Activated naive CD4-positive, alpha-beta T cell treated with anti-CD3 and anti-CD28 coated beads, Interleukin-2, amount 10 ng/mL, durations not matched to agents 7 days and 5 days (primary cell): Measurements from ENCODE around the gene GRID2IP.
"Not testable (repeated sequence)": the region's sequence is repeated elsewhere in the genome, so short reads cannot be mapped to it uniquely, and the experiment has no call there.

Experiments
- CTCF ChIA-PET: fragments of 350-600 bp; sonication (Branson Sonifier 250); formaldehyde crosslinking; loops from one replicate; lab custom pipeline; 2021; ENCODE audit warnings: antibody characterized with exemption; lab: Charles Lee
- DNase-seq: peaks from one replicate; pipeline ENCODE4 v3.0.0-alpha.2; 2020
- H3K27ac Mint-ChIP-seq: one replicate; pipeline ENCODE4 v1.8.0; 2021; ENCODE audit warnings: mild to moderate bottlenecking, moderate library complexity, mixed read lengths
- H3K27me3 Mint-ChIP-seq: one replicate; pipeline ENCODE4 v1.8.0; 2021; ENCODE audit warnings: mild to moderate bottlenecking, mixed read lengths
- H3K36me3 Mint-ChIP-seq: one replicate; pipeline ENCODE4 v1.8.0; 2021; ENCODE audit warnings: mixed read lengths
- H3K4me1 Mint-ChIP-seq: one replicate; pipeline ENCODE4 v1.8.0; 2021; ENCODE audit warnings: mixed read lengths
- H3K4me3 Mint-ChIP-seq: one replicate; pipeline ENCODE4 v1.8.0; 2021; ENCODE audit warnings: mild to moderate bottlenecking, moderate library complexity, mixed read lengths
- H3K9me3 Mint-ChIP-seq: one replicate; pipeline ENCODE4 v1.8.0; 2021; ENCODE audit warnings: mixed read lengths

Gene GRID2IP

DNA sequence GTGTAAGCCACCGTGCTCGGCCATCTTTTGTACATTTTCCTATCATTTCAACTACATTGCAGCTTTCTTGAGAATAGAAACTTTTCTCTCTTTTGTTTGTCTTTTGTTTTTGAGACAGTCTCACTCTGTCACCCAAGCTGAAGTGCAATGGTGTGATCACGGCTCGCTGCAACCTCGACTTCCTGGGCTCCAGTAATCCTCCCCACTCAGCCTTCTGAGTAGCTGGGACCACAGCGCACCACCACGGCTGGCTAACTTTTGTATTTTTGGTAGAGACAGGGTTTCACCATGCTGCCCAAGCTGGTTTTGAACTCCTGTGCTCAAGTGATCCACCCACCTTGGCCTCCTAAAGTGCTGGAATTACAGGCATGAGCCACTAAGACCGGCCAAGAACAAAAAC lies 72.2 kb downstream of the GRID2IP start:
- Mint-ChIP-seq H3K9me3 (no peaks in the 10 kb centered on the region), H3K27me3 (no peaks in the 10 kb centered on the region), H3K27ac (peak overlapping the region; percentile 88), H3K4me3 (peak overlapping the region; percentile 43), H3K4me1 (peaks cover 68% of the 10 kb centered on the region), H3K36me3 (peaks cover 18% of the 10 kb centered on the region)
- peak; percentile 52 for DNase-seq
- CTCF ChIA-PET: interaction anchor here (0.8 to 1.7 kb wide), 4 partner anchors 10 to 622 kb away, joined by 3 to 6 read pairs (median 3); no protein-coding TSS in a partner anchor

DNA sequence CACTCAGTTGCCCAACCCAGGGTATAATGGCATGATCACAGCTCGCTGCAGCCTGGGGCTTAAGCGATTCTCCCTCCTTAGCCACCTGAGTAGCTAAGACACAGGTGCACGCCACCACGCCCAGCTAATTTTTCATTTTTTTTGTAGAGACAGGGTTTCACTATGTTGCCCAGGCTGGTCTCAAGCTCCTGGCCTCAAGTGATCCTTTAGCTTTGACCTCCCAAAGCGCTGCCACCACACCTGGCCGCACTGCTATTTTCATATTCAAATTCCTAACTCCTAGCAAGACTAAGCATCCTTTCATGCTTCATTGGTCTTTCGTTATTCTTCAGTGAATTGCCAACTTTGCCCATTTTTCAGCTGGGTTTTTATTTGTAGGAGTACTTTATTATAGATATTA lies 73.1 kb downstream of the GRID2IP start:
- Mint-ChIP-seq H3K27me3 (no peaks in the 10 kb centered on the region), H3K9me3 (no peaks in the 10 kb centered on the region), H3K36me3 (peaks cover 19% of the 10 kb centered on the region), H3K27ac (no peak overlapping the region), H3K4me3 (no peak overlapping the region), H3K4me1 (peaks cover 68% of the 10 kb centered on the region)
- CTCF ChIA-PET: interaction anchor here (0.8 to 1.0 kb wide), 2 partner anchors 12 to 621 kb away, joined by 3 read pairs; no protein-coding TSS in a partner anchor
- no peak for DNase-seq

DNA sequence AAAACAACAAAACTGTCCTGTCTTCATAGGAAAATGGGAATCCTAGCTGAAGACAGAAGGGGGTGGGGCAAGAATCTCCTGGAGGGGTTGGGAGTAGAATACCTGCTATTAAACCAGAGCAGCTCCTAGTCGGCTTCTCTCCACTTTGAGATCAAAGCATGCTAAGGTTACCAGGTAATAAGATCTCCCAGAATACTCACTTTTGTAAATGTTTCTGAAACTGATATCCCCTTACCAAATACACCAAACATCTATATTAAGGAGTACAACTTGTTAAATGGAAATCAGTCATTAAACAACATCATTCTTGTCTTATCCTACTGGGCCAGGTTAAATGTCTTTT lies 74.0 kb downstream of the GRID2IP start:
- Mint-ChIP-seq H3K27ac (peak overlapping the region; percentile 0), H3K9me3 (no peaks in the 10 kb centered on the region), H3K4me3 (no peak overlapping the region), H3K36me3 (peaks cover 18% of the 10 kb centered on the region), H3K27me3 (no peaks in the 10 kb centered on the region), H3K4me1 (peaks cover 60% of the 10 kb centered on the region)
- CTCF ChIA-PET: no interaction called here
- no peak for DNase-seq

DNA sequence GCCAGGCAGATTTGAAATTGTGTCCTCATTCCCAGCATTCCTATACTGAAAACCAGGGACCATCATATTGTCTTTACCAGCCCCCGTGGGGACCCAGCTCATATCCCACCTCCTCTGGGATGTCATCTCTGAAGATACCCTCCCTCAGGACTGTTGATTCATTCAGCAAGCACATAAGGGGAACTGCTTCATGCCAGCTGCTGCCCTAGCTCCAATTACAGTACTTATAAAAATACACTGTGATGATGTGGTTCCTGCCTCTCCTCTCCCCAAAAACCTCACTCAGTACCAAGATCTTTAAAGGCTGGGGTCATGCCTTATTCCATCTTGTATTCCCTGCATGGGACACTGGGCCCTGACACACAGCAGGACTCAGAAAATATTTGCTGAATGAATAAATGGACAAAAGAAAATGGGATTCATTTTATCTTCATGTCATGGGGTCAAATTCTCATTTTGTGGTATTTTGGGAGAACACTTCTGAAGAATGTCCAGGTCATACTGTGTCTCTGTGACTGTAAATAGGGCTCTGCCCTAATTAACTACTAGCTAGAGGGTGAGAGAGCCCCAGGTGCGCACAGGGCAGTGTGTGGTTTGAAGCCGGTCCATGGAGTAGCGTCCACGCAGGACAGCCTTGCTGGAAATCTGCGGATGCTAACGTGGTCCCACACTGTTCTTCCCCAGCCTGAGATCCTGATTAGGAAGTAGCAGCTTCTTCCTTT lies 74.5 kb downstream of the GRID2IP start:
- peak overlapping the region; percentile 69 for H3K27ac Mint-ChIP-seq
- no peak for DNase-seq
- H3K4me3 Mint-ChIP-seq: no peak overlapping the region
- H3K9me3 Mint-ChIP-seq: no peaks in the 10 kb centered on the region
- peaks cover 21% of the 10 kb centered on the region for H3K36me3 Mint-ChIP-seq
- CTCF ChIA-PET: interaction anchor here (1.3 kb wide), 1 partner anchor 19 kb away, joined by 5 read pairs; no protein-coding TSS in a partner anchor
- peaks cover 56% of the 10 kb centered on the region for H3K4me1 Mint-ChIP-seq
- H3K27me3 Mint-ChIP-seq: no peaks in the 10 kb centered on the region

DNA sequence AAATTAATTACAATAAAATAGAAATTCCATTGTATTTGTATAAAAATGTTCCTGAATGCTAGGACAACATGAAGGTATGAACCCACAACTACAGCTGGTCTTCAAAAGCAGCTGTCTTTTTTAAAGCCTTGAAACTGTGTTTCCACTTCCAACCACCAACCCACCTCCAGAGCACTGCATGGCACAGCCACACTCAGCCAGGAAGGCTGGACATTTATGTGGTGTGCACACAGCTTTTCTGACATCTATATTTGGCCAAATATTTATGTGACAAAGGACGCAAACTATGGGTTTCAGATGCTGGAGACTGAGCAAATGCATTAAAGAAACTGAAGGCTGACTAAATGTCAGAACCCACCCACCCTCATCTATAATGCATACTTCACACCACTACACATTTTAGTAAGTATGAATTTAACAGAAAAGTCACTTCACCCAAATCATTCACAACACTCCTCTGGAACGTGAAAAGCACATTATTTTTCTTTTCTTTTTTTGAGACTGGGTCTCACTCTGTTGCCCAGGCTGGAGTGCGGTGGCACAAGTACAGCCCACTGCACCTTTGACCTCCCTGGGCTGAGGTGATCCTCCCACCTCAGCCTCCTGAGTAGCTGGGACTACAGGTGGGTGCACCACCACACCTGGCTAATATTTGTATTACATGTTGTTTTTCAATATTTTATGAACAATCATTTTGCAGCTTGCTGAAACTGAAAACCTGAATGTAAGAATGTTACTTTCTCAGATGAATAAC lies 75.7 kb downstream of the GRID2IP start:
- no peak overlapping the region for H3K4me3 Mint-ChIP-seq
- peaks cover 21% of the 10 kb centered on the region for H3K36me3 Mint-ChIP-seq
- CTCF ChIA-PET: interaction anchor here (0.5 to 1.3 kb wide), 2 partner anchors 17 to 342 kb away, joined by 3 to 5 read pairs; no protein-coding TSS in a partner anchor
- H3K9me3 Mint-ChIP-seq: no peaks in the 10 kb centered on the region
- peaks cover 46% of the 10 kb centered on the region for H3K4me1 Mint-ChIP-seq
- H3K27me3 Mint-ChIP-seq: no peaks in the 10 kb centered on the region
- no peak for DNase-seq
- H3K27ac Mint-ChIP-seq: no peak overlapping the region

DNA sequence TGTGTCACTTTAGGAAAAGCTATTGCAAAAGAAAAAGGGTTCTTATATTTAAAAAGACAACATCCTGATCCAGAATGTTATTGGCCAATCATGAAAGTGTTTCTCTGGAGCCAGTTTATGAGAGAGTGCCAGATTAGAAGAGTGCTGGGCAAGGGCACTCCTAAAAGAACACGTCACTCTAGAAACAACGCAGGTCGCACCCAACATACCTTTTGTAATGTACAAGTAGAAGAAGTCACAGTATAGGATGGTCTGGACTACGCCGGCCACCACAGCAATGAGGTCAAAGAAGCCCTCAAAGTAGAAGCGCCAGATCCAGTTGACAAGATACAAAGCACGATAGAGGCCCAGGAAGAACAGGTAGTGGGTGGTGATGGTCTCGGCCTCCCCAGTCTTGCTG lies 85.4 kb downstream of the GRID2IP start:
- Mint-ChIP-seq H3K4me3 (no peak overlapping the region), H3K36me3 (peaks cover 64% of the 10 kb centered on the region), H3K27ac (no peak overlapping the region), H3K4me1 (peaks cover 2% of the 10 kb centered on the region), H3K9me3 (no peaks in the 10 kb centered on the region), H3K27me3 (no peaks in the 10 kb centered on the region)
- CTCF ChIA-PET: interaction anchor here (1.1 kb wide), 1 partner anchor 12 kb away, joined by 3 read pairs; no protein-coding TSS in a partner anchor
- no peak for DNase-seq

DNA sequence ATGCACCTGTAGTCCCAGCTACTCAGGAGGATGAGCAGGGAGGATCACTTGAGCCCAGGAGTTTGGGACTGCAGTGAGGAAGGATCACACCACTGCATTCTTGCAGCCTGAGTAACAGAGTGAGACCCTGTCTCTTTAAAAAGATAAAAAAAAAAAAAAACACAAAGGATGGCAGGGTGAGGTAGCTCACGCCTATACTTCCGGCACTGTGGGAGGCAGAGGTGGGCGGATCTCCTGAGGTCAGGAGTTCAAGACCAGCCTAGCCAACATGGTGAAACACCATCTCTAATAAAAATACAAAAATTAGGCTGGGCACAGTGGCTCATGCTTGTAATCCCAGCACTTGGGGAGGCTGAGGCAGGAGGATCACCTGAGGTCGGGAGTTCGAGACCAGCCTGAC lies 87.7 kb downstream of the GRID2IP start:
- CTCF ChIA-PET: interaction anchor here (0.7 to 1.7 kb wide), 2 partner anchors 52 to 1232 kb away, joined by 3 to 4 read pairs; no protein-coding TSS in a partner anchor
- not testable (repeated sequence) for H3K27ac Mint-ChIP-seq, H3K27me3 Mint-ChIP-seq, H3K9me3 Mint-ChIP-seq, H3K4me3 Mint-ChIP-seq, DNase-seq, H3K4me1 Mint-ChIP-seq
- H3K36me3 Mint-ChIP-seq: peaks cover 49% of the 10 kb centered on the region

DNA sequence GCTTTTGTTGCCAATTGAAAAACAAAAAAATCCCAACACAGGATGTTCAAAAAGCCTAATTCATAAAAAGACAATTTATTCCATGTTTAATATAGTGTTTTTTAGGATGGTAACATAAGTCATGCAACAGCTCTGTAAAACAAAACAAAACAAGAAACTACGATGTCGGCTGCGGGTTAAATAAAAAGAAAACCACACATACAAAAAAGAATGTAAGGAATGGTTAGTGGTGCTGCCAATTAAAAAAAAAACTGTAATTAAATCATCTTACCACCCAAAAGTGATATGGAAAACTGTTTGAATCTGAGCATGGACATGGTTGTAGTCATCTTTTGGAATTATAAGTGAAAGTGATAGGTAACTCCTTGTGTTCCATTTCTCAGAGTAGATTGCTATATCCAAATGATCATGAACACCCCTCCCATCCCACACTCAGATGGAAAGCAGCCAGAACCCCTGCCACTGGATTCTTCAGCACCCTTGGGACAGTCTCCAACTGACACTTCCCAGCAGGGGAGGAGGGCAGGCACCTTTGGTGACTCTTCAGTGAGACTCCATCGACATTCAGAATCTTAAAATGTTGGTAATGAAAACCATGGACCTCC lies 89.2 kb downstream of the GRID2IP start:
- Mint-ChIP-seq H3K9me3 (no peaks in the 10 kb centered on the region), H3K27me3 (no peaks in the 10 kb centered on the region), H3K4me3 (no peak overlapping the region), H3K27ac (no peak overlapping the region), H3K36me3 (peaks cover 37% of the 10 kb centered on the region), H3K4me1 (peaks cover 2% of the 10 kb centered on the region)
- CTCF ChIA-PET: no interaction called here
- no peak for DNase-seq

DNA sequence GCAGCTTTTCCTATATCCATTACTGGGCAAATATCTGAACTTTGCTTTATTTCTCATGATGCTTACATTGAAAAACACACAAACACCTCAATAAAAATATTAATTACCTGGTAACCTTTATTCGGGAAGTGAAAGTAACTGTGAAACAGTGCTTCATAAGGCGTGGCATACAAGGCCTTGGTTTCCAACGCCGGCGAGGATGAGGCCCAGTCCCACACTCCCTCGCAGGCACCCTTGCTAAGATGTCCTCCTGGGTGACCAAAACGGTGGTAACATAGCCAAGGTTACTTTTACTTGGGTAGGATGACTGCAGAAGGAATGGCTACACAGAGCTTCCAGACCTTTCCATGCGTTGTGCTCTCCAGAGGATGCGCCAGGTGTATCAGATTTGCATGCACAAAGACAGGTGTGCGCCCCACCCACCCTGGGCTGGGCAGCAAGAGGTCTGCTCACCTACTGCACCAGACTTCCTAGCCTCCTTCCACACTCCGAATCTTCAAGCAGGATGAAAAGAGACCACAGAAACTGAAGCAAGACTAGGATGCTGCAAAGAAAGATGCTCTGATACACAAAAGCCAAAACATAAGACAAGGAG lies 90.2 kb downstream of the GRID2IP start:
- H3K27ac Mint-ChIP-seq: peak overlapping the region; percentile 11
- H3K36me3 Mint-ChIP-seq: peaks cover 28% of the 10 kb centered on the region
- H3K4me1 Mint-ChIP-seq: peaks cover 2% of the 10 kb centered on the region
- no peak overlapping the region for H3K4me3 Mint-ChIP-seq
- CTCF ChIA-PET: no interaction called here
- DNase-seq: no peak
- H3K27me3 Mint-ChIP-seq: no peaks in the 10 kb centered on the region
- no peaks in the 10 kb centered on the region for H3K9me3 Mint-ChIP-seq

DNA sequence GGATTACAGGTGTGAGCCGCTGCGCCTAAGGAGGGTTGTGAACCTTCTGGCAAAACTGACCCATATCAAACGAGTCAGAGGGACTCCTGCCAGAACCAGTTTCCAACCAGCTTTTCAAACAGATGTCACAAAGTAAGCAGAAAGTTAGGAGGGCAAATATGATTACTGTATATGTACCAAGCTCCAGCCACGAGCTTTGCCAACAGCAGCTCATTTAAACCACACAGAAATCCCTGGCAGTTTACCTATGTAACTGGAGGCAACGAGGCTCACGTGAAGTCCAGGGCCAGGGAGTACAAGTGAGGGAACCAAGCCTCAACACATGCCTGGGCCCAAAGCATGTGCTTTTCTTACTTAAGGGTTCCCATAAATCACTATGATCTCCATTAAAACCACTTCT lies 91.0 kb downstream of the GRID2IP start:
- H3K36me3 Mint-ChIP-seq: peaks cover 20% of the 10 kb centered on the region
- peaks cover 2% of the 10 kb centered on the region for H3K4me1 Mint-ChIP-seq
- H3K4me3 Mint-ChIP-seq: no peak overlapping the region
- no peaks in the 10 kb centered on the region for H3K27me3 Mint-ChIP-seq
- no peak overlapping the region for H3K27ac Mint-ChIP-seq
- CTCF ChIA-PET: no interaction called here
- H3K9me3 Mint-ChIP-seq: no peaks in the 10 kb centered on the region
- no peak for DNase-seq

DNA sequence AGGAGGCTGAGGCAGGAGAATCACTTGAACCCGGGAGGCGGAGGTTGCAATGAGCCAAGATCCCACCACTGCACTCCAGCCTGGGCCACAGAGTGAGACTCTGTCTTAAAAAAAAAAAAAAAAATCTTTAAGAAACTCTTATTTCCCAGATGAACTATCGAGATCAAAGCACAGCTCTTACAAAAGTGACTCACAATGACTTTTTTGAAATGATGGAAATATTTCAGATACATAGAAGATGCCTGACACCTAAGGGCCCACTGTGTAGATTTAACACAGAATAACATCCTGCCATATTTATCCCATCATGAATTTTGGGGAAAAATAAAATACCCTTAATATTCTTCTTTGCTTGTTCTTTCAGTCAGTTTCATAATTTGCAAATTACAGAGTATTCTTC lies 92.6 kb downstream of the GRID2IP start:
- not testable (repeated sequence) for H3K27ac Mint-ChIP-seq, H3K27me3 Mint-ChIP-seq, H3K4me1 Mint-ChIP-seq, DNase-seq, H3K9me3 Mint-ChIP-seq, H3K4me3 Mint-ChIP-seq
- CTCF ChIA-PET: interaction anchor here (1.3 kb wide), 1 partner anchor 17 kb away, joined by 5 read pairs; no protein-coding TSS in a partner anchor
- H3K36me3 Mint-ChIP-seq: peaks cover 19% of the 10 kb centered on the region

DNA sequence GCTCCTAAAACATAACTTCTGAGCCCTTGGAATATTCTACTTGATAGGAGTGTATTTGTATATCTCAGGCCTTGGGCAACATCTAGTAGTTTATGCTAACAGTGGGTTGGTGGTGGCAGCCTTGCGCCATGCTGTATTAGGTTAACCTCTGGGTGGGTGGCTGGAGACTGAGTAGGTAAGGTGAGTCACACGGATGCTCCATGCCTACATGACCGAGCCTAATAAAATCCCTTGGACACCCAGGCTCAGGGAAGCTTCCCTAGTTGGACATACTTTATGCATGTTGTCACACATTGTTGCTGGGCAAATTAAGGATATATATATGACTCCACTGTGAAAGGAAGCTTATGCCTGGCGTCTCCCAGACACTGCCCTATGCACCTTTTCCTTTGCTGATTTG lies 97.5 kb downstream of the GRID2IP start:
- Mint-ChIP-seq H3K36me3 (no peaks in the 10 kb centered on the region), H3K4me3 (no peak overlapping the region), H3K4me1 (peaks cover 6% of the 10 kb centered on the region), H3K27me3 (no peaks in the 10 kb centered on the region), H3K27ac (no peak overlapping the region), H3K9me3 (no peaks in the 10 kb centered on the region)
- DNase-seq: no peak
- CTCF ChIA-PET: interaction anchor here (1.0 kb wide), 1 partner anchor 63 kb away, joined by 3 read pairs; no protein-coding TSS in a partner anchor

DNA sequence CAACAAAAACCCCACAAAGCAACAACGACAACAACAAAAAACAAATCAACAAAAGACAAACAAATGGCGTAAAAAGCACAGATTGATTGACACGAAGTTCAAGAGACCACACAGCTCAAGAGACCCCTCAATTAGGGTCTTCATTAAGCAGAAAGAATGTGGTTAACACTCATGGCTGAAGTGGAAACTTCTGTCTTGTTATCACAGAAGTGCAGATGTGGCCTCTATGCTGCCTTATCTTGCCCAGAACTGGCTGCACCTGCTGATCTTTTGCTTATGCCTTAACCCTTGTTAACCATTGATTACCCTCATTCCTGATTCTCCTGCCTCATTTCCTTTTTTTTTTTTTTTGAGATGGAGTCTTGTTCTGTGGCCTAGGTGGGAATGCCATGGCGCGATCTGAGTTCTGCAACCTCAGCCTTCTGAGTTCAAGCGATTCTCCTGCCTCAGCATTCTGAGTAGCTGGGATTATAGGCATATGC lies 100.0 kb downstream of the GRID2IP start:
- Mint-ChIP-seq H3K27ac (no peak overlapping the region), H3K4me1 (peaks cover 20% of the 10 kb centered on the region), H3K27me3 (peaks cover 6% of the 10 kb centered on the region), H3K4me3 (no peak overlapping the region), H3K9me3 (no peaks in the 10 kb centered on the region), H3K36me3 (peaks cover 2% of the 10 kb centered on the region)
- DNase-seq: no peak
- CTCF ChIA-PET: no interaction called here

DNA sequence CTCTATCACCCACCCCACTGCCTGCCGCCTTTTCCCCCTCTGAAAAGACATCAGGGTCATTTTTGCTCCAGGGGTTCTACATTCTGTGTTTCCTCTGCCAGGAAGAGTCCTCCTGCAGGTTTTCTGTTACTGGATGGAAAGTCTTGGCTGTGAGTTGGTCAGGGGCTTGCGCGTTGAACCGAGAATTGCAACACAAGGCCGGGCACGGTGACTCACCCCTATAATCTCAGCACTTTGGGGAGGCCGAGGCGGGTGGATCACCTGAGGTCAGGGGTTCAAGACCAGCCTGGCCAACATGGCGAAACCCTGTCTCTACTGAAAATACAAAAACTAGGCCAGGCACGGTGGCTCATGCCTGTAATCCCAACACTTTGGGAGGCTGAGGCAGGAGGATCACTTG lies 100.7 kb downstream of the GRID2IP start:
- H3K27me3 Mint-ChIP-seq, H3K27ac Mint-ChIP-seq, CTCF ChIA-PET, DNase-seq, H3K9me3 Mint-ChIP-seq, H3K36me3 Mint-ChIP-seq, H3K4me3 Mint-ChIP-seq: not testable (repeated sequence)
- H3K4me1 Mint-ChIP-seq: peaks cover 26% of the 10 kb centered on the region
